Liver (tissue), 3 donors: ENCODE measurements around the gene DGKQ.

Experiments
- CTCF ChIP-seq: fragments of 150-350 bp; IDR thresholded peaks from 2 replicates; pipeline ENCODE4 v1.5.1; 2017; ENCODE audit warnings: improper control_type of control experiment, low read depth, low read length; ENCODE audit not compliant: missing input control
- EGR1 ChIP-seq, 2 donors: IDR thresholded peaks; 2 replicates each; pipeline ENCODE4 v1.6.1; 2016 to 2018; ENCODE audit warnings: antibody characterized with exemption in 2 of 2, low read depth in 2 of 2
- FOXA1 ChIP-seq: IDR thresholded peaks from 2 replicates; pipeline ENCODE4 v1.6.1; 2016; ENCODE audit warnings: antibody characterized with exemption
- RAD21 ChIP-seq, 2 donors: IDR thresholded peaks; 2 replicates each; pipeline ENCODE4 v1.6.1; 2016; ENCODE audit warnings: antibody characterized with exemption in 2 of 2, mild to moderate bottlenecking in 2 of 2
- REST ChIP-seq: IDR thresholded peaks from 2 replicates; pipeline ENCODE4 v1.6.1; 2016; ENCODE audit warnings: antibody characterized with exemption, mild to moderate bottlenecking
- SP1 ChIP-seq: IDR thresholded peaks from 2 replicates; pipeline ENCODE4 v1.6.1; 2018; ENCODE audit warnings: antibody characterized with exemption, mild to moderate bottlenecking
- TAF1 ChIP-seq: conservative IDR thresholded peaks from 2 replicates; pipeline ENCODE4 v1.6.1; 2016; ENCODE audit warnings: antibody characterized with exemption, mild to moderate bottlenecking
- ZBTB33 ChIP-seq: IDR thresholded peaks from 2 replicates; pipeline ENCODE4 v1.6.1; 2016; ENCODE audit warnings: antibody characterized with exemption
- donor health status: healthy.
- donor health status: healthy.

GRCh38 chr4:986879-987623 is 13.7 kb upstream of the DGKQ start, which contains the start of gene IDUA:
- TF ChIP-seq ZBTB33 = no peak
- peak in 1 of 2 donors; percentile 56 for TF ChIP-seq EGR1 (IDR thresholded peaks at IDR 0.05; ENCODE audit: low read depth in 2 of 2)
- TF ChIP-seq CTCF = peak; percentile 31
- peak; percentile 29 to 31 for TF ChIP-seq RAD21 (IDR thresholded peaks at IDR 0.05)
- TF ChIP-seq REST = no peak
- TF ChIP-seq TAF1 = no peak
- no peak for TF ChIP-seq FOXA1
- TF ChIP-seq SP1 = no peak
